D341Med (cell line): ENCODE measurements around the gene CCR9.

Experiments used
- DNase-seq: peaks from one replicate; pipeline ENCODE4 v3.0.0; 2012; ENCODE audit warnings: low spot score

CCR9 gene

DNA sequence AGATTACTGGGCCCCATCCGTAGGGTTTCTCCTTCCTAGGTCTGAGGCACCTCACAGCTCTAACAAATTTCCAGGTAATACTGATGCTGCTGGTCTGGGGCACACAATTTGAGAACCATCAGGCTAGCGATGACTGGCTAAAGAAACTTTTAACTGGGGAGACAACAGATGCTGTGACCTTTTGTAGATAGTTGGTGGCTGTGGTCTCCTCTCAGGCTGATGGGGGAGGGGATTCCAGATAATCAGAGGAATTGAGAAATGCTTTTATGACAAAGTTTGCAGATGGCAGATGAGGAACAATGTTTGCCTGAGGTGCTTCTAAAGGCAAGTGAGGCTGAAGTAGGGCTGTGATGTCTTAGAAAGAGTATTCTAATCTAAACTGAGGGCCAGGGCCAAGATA lies 13.8 kb upstream of the CCR9 start:
- no peak for DNase-seq

DNA sequence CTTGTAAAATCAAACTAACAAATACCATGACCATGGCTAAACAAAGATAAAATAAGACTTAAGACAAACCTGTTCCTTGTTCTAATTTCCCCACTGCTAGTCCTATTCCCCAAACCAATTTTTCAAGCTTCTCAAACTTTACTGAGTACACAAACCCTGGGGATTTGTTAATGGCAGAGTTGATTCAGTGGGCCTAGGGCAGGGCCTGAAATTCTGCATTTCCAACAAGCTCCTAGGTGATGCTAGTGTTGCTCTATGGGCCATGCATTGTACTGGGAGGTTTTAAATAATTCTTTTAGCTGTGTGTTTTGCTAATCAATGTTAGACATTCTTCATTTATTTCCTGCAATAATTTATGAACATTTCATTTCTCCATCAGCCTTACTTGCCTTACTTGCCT lies 13.3 kb upstream of the CCR9 start:
- DNase-seq, result no peak

DNA sequence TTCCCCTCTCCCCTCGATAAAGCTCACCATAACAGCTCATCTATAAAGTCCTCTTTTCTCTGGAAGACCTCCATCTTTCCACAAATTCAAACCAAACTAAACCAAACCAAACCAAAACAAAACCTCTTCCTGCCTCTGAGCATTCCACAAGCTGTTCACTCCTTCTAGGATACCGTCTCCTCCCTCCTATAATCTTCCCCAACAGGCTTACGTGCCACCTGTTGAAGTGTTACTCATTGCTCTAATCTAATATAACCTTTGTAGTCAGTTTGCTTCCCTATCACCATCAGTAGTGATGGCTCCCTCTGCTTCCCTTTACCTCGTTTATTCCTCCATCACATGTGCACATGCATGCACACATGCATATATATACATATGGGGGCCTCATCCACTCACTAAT lies 12.7 kb upstream of the CCR9 start:
- no peak for DNase-seq

DNA sequence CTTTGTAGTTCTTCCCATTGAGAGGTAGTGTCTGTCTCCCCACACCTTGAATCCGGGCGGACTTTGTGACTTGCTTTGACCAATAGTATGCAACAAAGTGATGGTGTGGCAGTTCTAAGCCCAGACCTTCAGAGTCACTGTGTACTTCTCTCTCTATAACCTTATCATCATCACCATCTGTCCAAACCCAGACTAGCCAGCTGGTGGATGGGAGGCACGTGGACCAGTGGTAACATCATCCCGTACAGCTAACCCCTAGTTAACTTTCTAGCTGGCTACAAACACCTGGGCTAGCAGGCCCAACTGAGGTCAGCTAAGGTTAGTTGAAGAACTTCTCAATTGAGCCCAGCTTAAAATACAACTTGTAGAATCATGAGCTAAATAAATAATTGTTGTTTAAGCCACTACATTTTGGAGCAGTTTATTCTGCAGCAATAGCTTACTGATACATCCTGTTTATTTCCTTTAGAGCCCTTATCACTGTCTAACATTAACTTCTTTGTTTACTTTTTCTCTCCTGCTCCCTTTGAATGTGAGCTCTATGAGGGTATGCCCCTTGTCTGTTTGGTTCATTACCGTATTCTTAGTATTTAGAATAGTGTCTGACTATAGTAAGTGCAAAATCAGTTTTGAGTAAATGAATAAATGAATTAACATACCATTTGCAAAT lies 11.5 kb upstream of the CCR9 start:
- no peak for DNase-seq

DNA sequence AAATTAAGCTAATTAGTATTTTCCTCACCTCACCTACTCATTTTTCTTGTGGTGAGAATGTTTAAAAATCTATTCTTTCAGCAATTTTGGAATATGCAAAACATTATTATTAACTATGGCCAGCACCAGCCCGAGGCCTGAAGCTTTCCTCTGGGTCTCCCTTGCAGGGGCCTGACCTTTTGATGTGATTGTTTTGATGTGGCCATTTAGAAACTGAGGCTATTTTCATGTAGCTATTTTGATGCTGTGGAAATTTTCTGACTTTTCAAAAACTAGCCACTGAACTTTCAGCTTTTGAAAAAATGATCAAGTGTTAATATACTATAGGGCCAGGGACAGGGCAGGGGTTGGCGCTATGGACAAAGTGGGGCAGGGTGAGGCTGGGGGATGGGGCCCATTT lies 8.2 kb upstream of the CCR9 start:
- DNase-seq, result no peak

DNA sequence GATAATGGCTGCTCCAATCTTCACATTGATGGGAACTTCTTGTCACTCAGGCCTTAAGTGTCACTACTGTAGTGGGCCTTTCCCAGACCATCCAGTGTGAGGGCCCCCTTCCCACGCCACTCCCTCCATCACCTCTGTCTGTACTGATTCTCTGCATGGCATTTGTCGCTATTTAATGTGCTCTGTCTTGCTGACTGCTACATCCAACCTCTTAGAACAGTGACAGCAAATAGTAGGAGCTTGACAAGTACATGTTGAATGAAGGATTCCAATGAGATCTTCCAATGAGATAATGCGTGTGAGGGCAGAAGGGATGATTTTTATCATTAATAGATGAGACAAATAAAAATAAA lies 5.6 kb upstream of the CCR9 start:
- DNase-seq, result no peak

DNA sequence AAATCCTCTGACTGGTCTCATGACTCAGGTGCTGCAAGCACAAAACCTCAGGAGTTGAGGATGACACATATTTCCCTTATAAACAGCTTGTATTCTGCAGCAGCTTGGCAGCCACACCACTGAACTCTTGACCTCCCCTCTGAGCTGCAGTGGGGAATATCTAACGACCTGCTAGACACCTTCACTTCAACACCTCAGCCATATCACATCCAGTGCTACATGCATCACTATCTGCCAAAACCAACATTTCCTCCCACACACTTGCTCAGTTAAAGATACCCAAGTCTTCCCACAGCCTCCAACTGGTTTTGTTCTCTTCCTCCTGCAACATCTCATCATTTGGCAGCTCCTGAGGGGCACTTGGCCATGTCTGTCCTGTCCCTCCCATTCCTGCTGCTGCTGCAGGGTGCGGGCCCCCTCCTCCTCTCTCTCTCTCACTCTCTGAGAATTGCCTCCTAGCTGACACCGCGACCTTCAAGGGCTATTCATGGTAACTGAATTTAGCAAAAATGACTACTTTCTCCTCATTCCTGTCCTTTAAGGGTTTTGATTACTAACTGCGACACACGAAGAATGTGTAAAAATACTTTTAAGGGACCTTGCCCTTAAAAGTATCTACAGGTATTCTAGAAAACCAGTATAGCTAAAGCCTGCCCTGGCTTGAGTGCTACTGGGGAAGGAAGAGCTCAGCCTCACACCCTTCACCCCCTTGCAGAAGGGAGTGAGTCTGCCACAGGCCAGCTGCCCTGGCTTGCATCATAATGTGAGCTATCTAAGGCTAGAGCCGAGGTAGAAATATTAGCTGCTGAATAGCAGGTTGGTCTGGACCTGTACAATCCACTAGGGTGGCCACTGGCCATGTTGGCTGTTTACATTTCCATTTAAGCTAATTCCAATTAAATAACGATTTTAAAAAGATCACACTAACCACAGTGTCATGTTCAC lies 5.0 kb upstream of the CCR9 start:
- DNase-seq, result no peak

DNA sequence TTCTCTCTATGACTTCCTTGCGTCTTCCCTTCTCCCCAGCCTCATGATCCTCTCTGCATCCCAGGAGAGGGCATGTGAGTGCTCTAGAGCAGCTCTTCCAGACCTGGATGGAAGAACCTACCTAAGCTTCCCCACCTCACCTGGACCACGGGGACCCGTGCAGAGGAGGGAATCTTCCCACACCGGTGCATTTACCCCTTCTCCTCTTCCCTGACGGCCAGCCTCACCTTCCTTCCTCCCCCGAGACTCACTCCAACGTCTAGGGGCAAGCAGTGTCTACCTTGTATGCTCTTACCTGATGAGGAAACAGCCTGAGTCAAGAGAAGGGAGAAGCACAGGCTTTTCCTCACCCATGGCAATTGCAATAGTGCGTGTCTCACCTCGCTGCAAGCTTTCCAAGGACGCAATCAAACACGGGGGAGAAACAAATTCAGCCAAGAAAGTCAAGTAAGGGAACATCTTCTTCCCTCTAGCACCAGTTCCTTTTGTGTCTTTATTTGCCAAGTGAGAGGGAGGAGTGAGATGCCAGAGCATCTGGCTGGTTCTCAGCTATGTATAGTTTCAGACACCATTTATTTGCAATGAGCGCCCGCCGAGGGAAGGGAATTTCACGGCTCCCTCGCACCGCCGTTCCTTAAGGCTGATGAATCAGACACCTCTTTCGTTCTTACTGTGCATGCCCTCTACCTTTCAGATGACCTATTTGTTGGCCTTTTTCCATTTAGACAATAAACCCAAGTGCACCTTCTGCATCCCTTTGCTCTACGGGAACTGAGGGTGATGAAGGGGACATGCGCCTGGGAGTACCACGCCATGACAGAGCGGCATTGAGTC lies 1.8 kb upstream of the CCR9 start:
- DNase-seq, result no peak

DNA sequence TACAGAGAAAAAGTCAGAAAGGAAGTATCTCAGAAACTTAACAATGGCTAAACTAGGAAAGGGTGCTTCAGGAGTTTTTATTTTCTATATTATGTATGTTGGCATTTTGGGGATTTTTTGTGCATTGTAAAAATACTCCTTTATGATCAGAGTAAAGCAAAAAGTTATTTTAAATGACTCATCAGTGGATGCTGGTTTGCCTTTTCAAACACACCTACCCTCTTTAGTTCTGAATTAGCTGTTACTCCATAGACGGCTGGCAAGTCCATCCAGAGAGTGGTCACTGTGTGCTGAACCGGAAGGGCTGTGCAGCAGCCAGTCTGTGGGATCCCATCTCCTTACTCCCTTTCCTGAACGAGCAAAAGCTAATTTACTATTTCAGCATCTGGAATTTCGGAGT lies 942 bp downstream of the CCR9 start:
- no peak for DNase-seq

DNA sequence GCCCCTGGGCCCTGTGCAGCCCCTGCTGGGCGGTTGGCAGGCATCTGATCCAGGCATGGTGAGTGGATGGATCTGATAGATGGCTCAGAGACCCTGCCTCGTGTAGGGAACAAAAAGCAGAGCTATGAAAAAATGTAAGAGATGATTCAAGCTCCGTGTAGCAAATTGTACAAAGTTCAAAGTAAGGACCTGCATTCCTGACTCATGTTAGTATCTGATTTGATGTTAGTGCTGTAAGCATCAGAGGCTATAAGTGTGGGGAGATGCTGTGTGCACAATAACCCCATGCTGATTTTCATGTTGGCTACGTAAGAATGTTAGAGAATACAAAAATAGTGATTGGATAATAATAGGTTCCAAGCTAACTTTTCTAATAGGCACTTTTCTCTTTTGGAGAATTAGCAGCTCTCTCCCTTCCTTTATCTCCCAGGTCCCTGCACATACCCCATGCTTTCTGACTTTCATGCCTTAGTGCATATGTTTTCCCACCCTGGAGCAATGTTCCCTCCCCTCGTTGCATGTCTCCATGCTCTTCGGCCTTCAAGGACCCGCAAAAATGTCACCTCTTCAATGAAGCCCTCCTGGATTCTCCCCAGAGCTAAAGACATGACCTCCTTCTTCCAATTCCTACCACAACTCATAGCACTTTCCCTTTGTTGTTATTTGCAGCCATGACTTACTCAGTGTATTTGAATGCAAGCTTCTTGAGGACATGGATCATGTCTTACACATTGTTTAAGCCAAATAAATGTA lies 1.6 kb downstream of the CCR9 start:
- no peak for DNase-seq

DNA sequence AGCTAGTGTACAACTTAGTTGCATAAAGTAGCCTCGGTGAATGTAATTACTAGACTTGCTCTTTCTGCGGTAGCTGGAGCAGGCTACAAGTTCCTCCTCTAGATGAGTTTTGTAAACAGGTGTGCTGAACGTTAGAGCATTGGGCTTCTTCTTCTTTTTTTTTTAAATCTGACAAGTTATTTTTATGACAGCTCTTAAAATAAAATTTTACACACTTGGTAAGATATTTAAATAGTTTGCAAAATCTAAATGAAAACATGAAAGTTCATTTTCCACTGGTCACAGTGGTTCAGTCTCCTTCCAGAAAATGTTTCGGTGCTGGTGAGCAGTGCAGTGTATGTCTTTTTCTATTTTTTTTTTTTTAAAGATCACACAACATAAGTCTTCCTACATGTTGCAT lies 3.0 kb downstream of the CCR9 start:
- DNase-seq, result no peak

DNA sequence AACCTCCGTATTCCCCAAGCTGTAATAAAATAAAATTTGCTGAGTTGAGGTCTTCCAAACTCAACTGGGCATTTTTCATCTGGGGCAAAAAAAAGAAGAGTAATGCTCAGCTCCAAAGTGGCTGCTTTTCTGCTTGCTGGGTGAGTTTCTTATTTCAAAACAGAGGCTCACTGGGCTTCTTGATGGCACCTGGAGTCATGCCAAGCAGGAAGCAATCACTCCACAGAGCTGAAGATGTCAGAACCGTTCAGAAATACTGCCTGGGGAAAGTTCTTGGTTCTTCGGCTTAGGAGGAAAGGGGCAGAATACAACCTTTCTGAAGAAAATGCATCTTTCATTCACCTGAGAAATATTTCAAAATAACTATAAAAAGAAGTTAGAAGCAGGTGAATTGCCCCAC lies 4.1 kb downstream of the CCR9 start:
- no peak for DNase-seq

DNA sequence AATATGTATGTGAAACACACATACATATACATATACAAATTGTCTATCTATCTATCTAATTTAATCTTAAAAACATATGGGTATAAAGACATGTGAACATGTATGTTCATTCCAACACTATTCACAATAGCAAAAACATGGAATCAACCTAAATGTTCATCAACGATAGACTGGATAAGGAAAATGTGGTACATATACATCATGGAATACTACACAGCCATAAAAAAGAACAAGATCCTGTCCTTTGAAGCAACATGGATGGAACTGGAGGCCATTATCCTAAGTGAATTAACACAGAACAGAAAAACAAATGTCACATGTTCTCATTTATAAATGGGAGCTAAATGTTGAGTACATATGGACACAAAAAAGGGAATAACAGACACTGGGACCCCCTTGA lies 5.8 kb downstream of the CCR9 start:
- no peak for DNase-seq

DNA sequence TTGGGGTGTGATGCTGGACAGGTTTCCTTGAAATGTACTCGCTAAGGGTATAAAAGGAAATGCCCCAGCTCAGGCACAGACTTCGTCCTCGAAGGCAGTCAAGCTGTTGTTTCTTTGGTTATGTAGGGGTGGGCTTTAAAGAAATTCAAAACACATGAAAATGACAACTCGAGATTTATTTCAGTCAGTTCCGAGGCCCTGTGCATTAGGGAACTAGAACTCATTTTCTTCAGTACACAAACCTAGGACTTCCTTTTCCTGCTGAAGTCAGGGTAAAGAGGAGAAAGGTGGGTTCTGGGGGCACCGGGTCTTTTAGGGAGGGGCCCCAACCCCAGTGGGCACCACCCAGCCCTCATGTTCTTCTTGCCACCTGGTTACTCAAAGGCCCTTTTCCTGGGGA lies 7.7 kb downstream of the CCR9 start:
- DNase-seq, result no peak

DNA sequence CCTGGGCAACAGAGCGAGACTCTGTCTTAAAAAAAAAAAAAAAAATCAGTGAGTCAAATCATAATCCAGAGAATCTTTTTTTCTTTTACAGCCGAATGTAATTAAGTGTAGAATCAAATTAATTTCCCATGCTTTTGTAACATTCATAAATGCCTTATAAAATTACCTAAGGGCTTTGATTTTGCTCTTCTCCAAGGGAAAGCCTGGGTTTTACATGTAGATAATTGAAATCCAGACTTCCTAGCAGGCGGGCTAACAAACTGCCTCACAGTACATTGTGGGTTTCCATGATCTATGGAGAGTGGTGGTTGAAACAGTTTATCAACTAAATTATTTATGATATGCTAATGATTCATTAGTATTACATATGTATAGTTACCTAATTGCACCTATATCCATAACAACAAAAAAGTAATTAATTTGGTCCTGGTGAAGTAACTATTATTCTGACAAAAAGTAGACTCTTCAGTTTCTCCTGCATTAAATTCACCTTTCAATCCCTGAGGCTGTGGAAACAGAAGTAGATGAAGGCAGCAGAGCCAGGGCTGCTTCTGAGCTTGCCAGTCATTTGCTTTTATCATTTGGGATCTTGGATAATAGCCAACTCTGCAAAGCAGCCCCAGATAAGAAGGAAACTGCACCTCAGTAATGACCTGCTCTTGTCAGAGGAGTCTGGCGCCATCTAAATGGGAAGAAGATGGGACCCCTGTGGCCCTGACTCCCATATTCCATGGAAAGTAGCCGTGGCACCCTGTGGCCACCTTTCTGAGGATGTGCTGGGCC lies 9.5 kb downstream of the CCR9 start:
- DNase-seq, result no peak

DNA sequence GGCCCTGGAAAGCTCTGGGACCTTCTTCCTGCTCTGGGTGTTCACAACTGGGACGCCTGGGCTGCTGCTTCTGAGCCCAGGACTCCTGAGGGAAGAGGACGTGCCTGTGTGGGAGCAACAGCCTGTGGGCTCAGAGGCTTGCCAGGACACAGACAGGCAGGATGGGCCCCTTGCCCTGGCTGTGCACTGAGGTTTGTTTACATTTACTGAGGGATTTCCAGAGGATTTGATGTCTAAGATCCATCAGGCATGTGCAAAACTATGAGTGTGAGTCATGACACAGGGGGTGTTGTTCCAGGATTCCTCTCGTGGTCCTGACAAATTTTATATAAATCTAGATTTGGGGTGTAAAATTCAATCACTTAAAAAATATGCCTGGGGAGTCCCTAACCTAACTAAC lies 10.6 kb downstream of the CCR9 start:
- DNase-seq, result no peak

DNA sequence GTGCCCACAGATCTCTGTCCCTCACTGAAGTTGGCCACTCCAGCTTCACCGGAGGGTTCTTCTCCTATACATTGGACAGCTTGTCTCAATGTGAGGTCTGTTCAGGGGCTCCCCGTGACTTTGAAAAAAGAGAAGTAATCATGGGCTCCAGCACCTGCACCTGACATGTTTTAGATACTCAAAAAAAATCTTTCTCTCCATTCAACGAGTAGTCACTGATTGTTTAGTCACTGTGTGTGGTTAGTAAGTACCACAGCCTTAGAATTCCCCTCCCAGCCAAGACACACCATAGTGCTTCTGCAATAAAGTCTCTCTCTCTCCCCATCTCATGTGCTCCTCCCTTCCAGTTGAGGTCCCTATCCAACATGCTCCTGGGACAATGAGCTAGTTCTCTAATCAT lies 18.6 kb downstream of the CCR9 start:
- no peak for DNase-seq

DNA sequence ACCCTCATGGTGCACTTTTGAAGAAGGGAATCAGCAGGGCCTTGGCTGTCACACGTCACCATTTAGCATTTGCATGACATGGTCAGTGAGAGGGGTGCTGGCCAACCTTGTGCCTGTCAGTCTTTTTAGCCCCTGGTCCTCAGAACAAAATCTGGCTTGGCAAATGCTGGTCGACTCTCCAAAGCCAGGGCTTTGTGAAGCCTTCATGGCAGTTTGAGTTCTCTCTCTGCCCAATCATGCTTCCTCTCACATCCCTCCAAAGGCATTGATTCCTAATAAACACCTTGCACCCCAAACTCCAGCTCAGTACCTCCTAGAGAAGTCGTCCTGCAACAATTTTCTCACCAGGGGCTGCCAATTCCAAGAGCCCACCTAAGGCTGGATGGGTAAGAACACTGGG lies 19.4 kb downstream of the CCR9 start:
- DNase-seq, result no peak

DNA sequence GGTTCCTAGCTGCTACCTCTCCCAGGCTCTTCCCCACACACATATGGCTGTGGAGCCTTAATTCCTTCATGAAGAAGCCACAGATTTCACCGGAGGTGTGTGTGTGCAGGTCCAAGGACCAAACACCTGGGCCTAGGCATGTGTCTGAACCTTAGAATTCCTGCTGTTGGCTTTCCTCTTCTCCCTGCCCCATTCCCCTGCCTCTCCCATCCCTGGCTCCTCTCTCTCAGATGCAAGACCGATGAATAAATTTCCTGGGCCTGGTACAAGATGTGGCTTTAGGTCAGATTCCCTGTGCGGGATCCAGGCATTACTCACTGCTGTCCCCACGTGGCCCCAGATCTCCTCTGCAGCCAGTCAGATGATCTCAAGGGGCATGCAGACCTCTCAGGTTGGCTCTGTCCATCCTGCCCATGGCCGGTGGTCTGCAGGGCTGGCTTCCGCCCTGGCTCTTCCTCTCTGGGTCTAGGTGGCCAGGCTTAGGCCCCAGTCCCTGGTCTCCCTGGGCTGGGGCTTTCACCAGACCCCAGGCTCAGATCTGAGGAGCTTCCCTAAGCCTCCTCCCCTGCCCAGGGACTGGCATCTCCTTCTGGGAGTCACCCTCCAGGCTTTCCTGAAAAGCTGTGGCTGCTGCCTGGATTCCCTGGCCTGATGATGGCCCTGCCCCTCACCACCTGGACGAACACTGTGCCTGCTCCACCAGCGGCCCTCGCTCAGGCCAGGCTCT lies 20.5 kb downstream of the CCR9 start:
- no peak for DNase-seq
